Upper lobe of left lung (tissue), 6 donors: ENCODE data around the gene GFOD2. TPM values are rescaled to one million over a fixed set of nuclear protein-coding genes. Genes with fewer than 3 reads are reported as not detected.
A peak's percentile ranks its signal among the peaks of the same experiment; 100 is the strongest.

Source experiments
- ATAC-seq, 2 donors: fragments of 200-7000 bp; cut with Tn5 transposase; one replicate each; pipeline ENCODE4 v1.9.1; 2022; ENCODE audit warnings: mild to moderate bottlenecking in 2 of 2, moderate library complexity in 2 of 2; ENCODE audit not compliant: low FRiP score in 2 of 2
- DNase-seq, 2 donors: peaks; one replicate each; pipeline ENCODE4 v3.0.0-alpha.2; 2019 to 2020
- H3K27ac ChIP-seq, 4 donors: fragments of 200-600 bp; sonication (generic); one replicate each; pipeline ENCODE4 v1.5.1; 2016 to 2019
- H3K27me3 ChIP-seq, 4 donors: fragments of 200-600 bp; sonication (generic); one replicate each; pipeline ENCODE4 v1.5.1; 2017 to 2019
- H3K36me3 ChIP-seq, 4 donors: fragments of 200-600 bp; sonication (generic); one replicate each; pipeline ENCODE4 v1.5.1; 2016 to 2019
- H3K4me1 ChIP-seq, 4 donors: fragments of 200-600 bp; sonication (generic); one replicate each; pipeline ENCODE4 v1.5.1; 2018 to 2019
- H3K4me3 ChIP-seq, 4 donors: fragments of 200-600 bp; sonication (generic); one replicate each; pipeline ENCODE4 v1.5.1; 2017 to 2019; ENCODE audit warnings: mild to moderate bottlenecking in 2 of 4, moderate library complexity in 1 of 4
- H3K9me3 ChIP-seq, 4 donors: fragments of 200-600 bp; sonication (generic); one replicate each; pipeline ENCODE4 v1.5.1; 2018 to 2019
- EP300 ChIP-seq, 4 donors: sonication (generic); formaldehyde crosslinking; IDR thresholded peaks; one replicate each; pipeline ENCODE4 v1.5.1; 2017; ENCODE audit warnings: antibody characterized with exemption in 4 of 4, control low read depth in 2 of 4
- POLR2A ChIP-seq, 4 donors: fragments of 450-650 bp; IDR thresholded peaks; one replicate each; pipeline ENCODE4 v1.5.1; 2016 to 2017; ENCODE audit warnings: antibody characterized with exemption in 4 of 4, mild to moderate bottlenecking in 2 of 4
- POLR2AphosphoS5 ChIP-seq, 2 donors: sonication (generic); formaldehyde crosslinking; IDR thresholded peaks; one replicate each; pipeline ENCODE4 v1.5.1; 2017; ENCODE audit warnings: antibody characterized with exemption in 2 of 2
- whole genome bisulfite sequencing, 2 donors: methylation state at CpG; one replicate each; pipeline ENCODE4 v1.1.5; 2017 to 2018; 5-methylcytosine and 5-hydroxymethylcytosine counted together
- total RNA-seq, 6 donors: library from RNA; depleted of rRNA in 4 of 6; stranded (reverse); fragments of >200 nt in 4 of 6; gene quantifications; one replicate each; pipeline versions ENCODE4 v1.1.0 to v1.2.1, GENCODE V29; 2016 to 2021
- TF ChIP-seq, protein P1 (sequence below), 6 experiments: fragments of 450-650 bp in 4 of 6; fragments of 200-600 bp in 2 of 6; sonication (generic) in 2 of 6; IDR thresholded peaks; one replicate each; pipeline ENCODE4 v1.5.1; 2016 to 2019; ENCODE audit warnings: antibody characterized with exemption in 6 of 6
- donor health status: DM: no; HTN: no; CAD: no; lungs with moderate emphysema.
- donor health status: DM: no; HTN: yes; CAD: no; lungs with severe emphysema.

The GFOD2 gene
- total RNA-seq, 6 donors from 2014 or later, result 14.3 to 21.0 (median 17.0) TPM

DNA sequence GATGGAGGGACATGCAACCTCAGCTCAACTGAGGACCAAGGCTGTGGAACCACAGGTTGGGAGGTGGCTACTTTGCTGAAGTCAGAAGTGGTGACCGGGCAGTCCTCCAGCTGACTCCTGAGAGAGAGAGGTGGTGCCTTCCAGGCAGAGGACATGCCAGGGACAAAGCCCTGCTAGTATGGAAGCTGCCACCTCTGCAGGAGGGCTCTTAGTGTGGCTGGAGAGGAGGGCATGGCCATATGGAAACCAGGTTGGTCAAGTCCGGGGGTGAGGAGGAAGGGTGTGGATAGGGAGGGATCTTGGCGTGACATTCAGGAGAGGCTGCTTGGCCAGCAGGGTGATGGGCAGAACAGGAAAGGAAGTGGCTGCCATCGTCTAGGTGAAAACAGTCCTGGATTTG lies 46.8 kb downstream of the GFOD2 start:
- TF ChIP-seq POLR2AphosphoS5 (IDR thresholded peaks at IDR 0.05), result no peak
- no peak for TF ChIP-seq POLR2A (IDR thresholded peaks at IDR 0.05)
- TF ChIP-seq, protein P1, sequence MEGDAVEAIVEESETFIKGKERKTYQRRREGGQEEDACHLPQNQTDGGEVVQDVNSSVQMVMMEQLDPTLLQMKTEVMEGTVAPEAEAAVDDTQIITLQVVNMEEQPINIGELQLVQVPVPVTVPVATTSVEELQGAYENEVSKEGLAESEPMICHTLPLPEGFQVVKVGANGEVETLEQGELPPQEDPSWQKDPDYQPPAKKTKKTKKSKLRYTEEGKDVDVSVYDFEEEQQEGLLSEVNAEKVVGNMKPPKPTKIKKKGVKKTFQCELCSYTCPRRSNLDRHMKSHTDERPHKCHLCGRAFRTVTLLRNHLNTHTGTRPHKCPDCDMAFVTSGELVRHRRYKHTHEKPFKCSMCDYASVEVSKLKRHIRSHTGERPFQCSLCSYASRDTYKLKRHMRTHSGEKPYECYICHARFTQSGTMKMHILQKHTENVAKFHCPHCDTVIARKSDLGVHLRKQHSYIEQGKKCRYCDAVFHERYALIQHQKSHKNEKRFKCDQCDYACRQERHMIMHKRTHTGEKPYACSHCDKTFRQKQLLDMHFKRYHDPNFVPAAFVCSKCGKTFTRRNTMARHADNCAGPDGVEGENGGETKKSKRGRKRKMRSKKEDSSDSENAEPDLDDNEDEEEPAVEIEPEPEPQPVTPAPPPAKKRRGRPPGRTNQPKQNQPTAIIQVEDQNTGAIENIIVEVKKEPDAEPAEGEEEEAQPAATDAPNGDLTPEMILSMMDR (IDR thresholded peaks at IDR 0.05), result no peak
- TF ChIP-seq EP300 (IDR thresholded peaks at IDR 0.05), result no peak
- ATAC-seq (no peak), DNase-seq (peak in 1 of 2 donors; percentile 87)
- 25 to 30% methylated on average over 4 of the region's 4 CpGs for WGBS, 2 donors
- Histone ChIP-seq H3K4me1 (peaks cover 47 to 64% (median 51%) of the 10 kb centered on the region in 4 donors), H3K27ac (peak overlapping the region in 3 of 4 donors; percentile 30 to 90 (median 88)), H3K36me3 (peaks cover 0 to 6% (median 2%) of the 10 kb centered on the region in 4 donors), H3K4me3 (no peak overlapping the region), H3K27me3 (no peaks in the 10 kb centered on the region), H3K9me3 (no peaks in the 10 kb centered on the region)

DNA sequence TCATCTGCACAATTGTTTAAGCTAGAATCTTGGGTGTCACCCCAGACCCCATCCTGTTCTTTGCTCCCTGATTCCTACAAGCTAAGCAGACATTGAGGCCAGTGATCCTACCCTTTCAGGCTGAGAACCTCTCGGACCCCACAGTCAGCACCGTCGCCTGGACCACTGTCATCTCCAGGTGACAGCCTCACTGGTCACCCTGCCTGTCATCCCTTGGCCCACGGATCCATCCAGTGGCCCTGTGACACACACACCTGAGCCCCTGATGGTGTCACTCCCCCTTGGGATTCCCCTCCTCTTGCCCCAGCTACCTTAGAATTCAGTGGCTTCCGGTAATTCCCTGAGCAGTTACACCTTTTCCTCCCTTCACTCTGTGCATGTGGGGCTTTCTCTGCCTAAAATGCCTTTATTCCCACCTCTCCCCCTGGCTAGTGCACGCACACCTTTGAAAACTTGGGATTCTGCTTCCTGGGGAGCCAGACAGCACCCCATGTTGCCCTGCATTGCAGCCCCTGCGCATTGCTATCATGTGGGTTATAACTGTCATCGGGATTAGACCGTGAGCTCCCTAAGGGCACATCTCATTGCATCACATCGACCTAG lies 49.5 kb downstream of the GFOD2 start:
- WGBS, 2 donors, result 93 to 94% methylated on average over 6 to 10 of the region's 10 CpGs
- TF ChIP-seq, protein P1 (IDR thresholded peaks at IDR 0.05), result no peak
- TF ChIP-seq POLR2AphosphoS5 (IDR thresholded peaks at IDR 0.05), result no peak
- TF ChIP-seq POLR2A (IDR thresholded peaks at IDR 0.05), result no peak
- TF ChIP-seq EP300 (IDR thresholded peaks at IDR 0.05), result no peak
- H3K4me3 ChIP-seq, result no peak overlapping the region
- H3K27me3 ChIP-seq, result no peaks in the 10 kb centered on the region
- H3K27ac ChIP-seq, result no peak overlapping the region
- H3K36me3 ChIP-seq, result peaks cover 0 to 5% (median 0%) of the 10 kb centered on the region in 4 donors
- no peak for DNase-seq
- H3K4me1 ChIP-seq, result peaks cover 50 to 61% (median 53%) of the 10 kb centered on the region in 4 donors
- ATAC-seq, result no peak
- no peaks in the 10 kb centered on the region for H3K9me3 ChIP-seq

DNA sequence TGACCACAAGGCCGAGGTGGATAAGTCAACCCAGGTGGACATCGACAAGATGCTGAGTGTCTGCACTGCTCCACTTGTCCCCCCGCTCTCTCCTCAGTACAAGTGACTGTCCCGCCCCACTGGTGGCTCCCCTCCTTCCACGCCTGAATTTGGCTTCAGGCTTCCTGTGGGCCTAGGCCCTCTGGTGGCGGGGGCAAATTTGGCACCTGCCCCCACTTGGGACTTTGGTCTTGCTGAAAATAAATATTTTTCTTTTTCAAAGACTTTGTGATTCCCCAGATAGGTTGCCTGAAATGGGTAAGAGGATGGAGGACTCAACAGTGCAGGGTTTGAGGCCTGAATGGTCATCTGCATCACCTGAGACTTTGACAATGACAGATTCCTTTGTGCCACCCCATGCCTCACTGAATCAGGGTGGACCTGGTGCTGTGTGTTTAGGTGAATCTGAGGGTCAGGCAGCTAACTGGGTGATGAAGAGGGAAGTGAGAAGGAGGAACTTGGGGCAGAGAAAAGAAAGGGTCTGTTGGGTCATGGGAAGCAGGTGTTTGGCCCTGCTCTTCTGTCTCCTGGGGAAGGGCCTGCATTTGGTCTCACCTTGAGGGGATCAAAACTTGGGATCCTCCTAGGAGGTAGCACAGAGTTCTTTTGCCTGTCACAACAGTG lies 50.5 kb downstream of the GFOD2 start:
- H3K36me3 ChIP-seq, result peaks cover 0 to 6% (median 2%) of the 10 kb centered on the region in 4 donors
- no peaks in the 10 kb centered on the region for H3K27me3 ChIP-seq
- DNase-seq (no peak), ATAC-seq (no peak)
- no peak overlapping the region for H3K4me3 ChIP-seq
- no peak for TF ChIP-seq POLR2AphosphoS5 (IDR thresholded peaks at IDR 0.05)
- TF ChIP-seq EP300 (IDR thresholded peaks at IDR 0.05), result no peak
- TF ChIP-seq POLR2A (IDR thresholded peaks at IDR 0.05), result no peak
- TF ChIP-seq, protein P1 (IDR thresholded peaks at IDR 0.05), result no peak
- WGBS, 2 donors, result 81 to 91% methylated on average over 6 of the region's 6 CpGs
- H3K4me1 ChIP-seq, result peaks cover 41 to 51% (median 43%) of the 10 kb centered on the region in 4 donors
- H3K9me3 ChIP-seq, result no peaks in the 10 kb centered on the region
- H3K27ac ChIP-seq, result peak overlapping the region in 2 of 4 donors; percentile 96 to 97

DNA sequence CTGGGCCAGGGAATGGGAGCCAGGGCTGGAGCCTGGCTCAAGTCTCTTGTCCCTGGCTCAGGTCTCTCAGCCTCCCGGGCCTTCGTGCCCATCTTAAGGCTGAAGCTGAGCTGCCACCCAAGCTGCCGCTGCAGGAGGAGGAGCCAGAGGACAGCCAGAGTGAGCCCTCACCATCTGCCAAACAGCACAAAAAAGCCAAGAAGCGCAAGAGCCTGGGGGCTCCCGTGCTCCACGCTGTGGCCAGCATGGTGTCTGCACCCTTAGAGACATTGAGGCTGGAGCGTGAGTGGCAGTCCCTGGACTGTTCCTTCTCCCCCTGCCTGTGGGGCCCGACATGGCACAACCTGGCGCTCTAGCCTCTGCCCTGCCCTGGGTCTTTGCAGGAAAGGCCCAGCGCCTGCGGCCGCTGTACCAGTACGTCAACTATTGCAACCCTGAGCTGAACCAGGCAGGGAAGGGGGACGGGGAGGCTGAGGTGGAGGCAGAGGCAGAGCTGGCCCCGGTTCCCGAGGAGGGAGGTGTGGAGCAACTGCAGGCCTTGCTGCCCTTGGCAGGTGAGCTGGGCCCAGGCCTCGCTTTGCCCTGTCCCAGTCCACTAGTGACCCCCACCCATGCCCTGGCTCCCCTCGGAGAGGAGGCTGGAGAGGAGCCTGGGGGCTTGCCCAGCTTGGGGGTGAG lies 51.2 kb downstream of the GFOD2 start:
- Histone ChIP-seq H3K27ac (peak overlapping the region; percentile 85 to 97 (median 95)), H3K4me3 (peak overlapping the region in 3 of 4 donors; percentile 92 to 98 (median 95)), H3K27me3 (no peaks in the 10 kb centered on the region), H3K4me1 (peaks cover 34 to 44% (median 36%) of the 10 kb centered on the region in 4 donors), H3K9me3 (no peaks in the 10 kb centered on the region), H3K36me3 (peaks cover 0 to 13% (median 6%) of the 10 kb centered on the region in 4 donors)
- ATAC-seq (peak; percentile 87 to 92), DNase-seq (peak; percentile 86 to 90)
- TF ChIP-seq, protein P1 (IDR thresholded peaks at IDR 0.05), result peak; percentile 84 to 97 (median 94)
- TF ChIP-seq EP300 (IDR thresholded peaks at IDR 0.05), result no peak
- TF ChIP-seq POLR2AphosphoS5 (IDR thresholded peaks at IDR 0.05), result peak; percentile 29 to 61
- TF ChIP-seq POLR2A (IDR thresholded peaks at IDR 0.05), result no peak
- WGBS, 2 donors, result 3 to 35% methylated on average over 5 to 16 of the region's 18 CpGs
